Nephron progenitor cell (in vitro differentiated cells): ENCODE results near the gene GADD45G.

Source experiments
- DNase-seq: peaks from one replicate; pipeline ENCODE4 v3.0.0; 2021
- H3K27ac Mint-ChIP-seq: 2 replicates; pipeline ENCODE4 v1.8.0; 2021; ENCODE audit warnings: mild to moderate bottlenecking, moderate library complexity, mixed read lengths
- H3K27me3 Mint-ChIP-seq: 2 replicates; pipeline ENCODE4 v1.8.0; 2021; ENCODE audit warnings: mild to moderate bottlenecking, low read depth, mixed read lengths; ENCODE audit not compliant: poor library complexity
- H3K36me3 Mint-ChIP-seq: 2 replicates; pipeline ENCODE4 v1.8.0; 2021; ENCODE audit warnings: low read depth, mixed read lengths
- H3K4me1 Mint-ChIP-seq: 2 replicates; pipeline ENCODE4 v1.8.0; 2021; ENCODE audit warnings: mixed read lengths
- H3K4me3 Mint-ChIP-seq: 2 replicates; pipeline ENCODE4 v1.8.0; 2021; ENCODE audit warnings: mild to moderate bottlenecking, moderate library complexity, mixed read lengths
- H3K9me3 Mint-ChIP-seq: 2 replicates; pipeline ENCODE4 v1.8.0; 2021; ENCODE audit warnings: mild to moderate bottlenecking, moderate library complexity, mixed read lengths
- TF ChIP-seq, protein P1 (sequence below): fragments of 200-600 bp; sonication (generic); IDR thresholded peaks from 2 replicates; pipeline ENCODE4 v1.5.0; 2021; ENCODE audit warnings: antibody characterized with exemption

GADD45G gene

GRCh38 chr9:89629081-89629976, 24.5 kb downstream of the GADD45G start:
- no peaks in the 10 kb centered on the region for H3K9me3 Mint-ChIP-seq
- H3K27ac Mint-ChIP-seq: no peak overlapping the region
- no peaks in the 10 kb centered on the region for H3K36me3 Mint-ChIP-seq
- H3K4me3 Mint-ChIP-seq: no peak overlapping the region
- TF ChIP-seq, protein P1, sequence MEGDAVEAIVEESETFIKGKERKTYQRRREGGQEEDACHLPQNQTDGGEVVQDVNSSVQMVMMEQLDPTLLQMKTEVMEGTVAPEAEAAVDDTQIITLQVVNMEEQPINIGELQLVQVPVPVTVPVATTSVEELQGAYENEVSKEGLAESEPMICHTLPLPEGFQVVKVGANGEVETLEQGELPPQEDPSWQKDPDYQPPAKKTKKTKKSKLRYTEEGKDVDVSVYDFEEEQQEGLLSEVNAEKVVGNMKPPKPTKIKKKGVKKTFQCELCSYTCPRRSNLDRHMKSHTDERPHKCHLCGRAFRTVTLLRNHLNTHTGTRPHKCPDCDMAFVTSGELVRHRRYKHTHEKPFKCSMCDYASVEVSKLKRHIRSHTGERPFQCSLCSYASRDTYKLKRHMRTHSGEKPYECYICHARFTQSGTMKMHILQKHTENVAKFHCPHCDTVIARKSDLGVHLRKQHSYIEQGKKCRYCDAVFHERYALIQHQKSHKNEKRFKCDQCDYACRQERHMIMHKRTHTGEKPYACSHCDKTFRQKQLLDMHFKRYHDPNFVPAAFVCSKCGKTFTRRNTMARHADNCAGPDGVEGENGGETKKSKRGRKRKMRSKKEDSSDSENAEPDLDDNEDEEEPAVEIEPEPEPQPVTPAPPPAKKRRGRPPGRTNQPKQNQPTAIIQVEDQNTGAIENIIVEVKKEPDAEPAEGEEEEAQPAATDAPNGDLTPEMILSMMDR: no peak
- H3K27me3 Mint-ChIP-seq: peaks cover 14% of the 10 kb centered on the region
- DNase-seq: no peak
- H3K4me1 Mint-ChIP-seq: peaks cover 27% of the 10 kb centered on the region

GRCh38 chr9:89630508-89630907, 25.7 kb downstream of the GADD45G start:
- TF ChIP-seq, protein P1: no peak
- H3K36me3 Mint-ChIP-seq: no peaks in the 10 kb centered on the region
- no peak overlapping the region for H3K27ac Mint-ChIP-seq
- H3K27me3 Mint-ChIP-seq: peaks cover 14% of the 10 kb centered on the region
- no peak for DNase-seq
- H3K4me3 Mint-ChIP-seq: no peak overlapping the region
- H3K4me1 Mint-ChIP-seq: peaks cover 18% of the 10 kb centered on the region
- H3K9me3 Mint-ChIP-seq: no peaks in the 10 kb centered on the region

DNA sequence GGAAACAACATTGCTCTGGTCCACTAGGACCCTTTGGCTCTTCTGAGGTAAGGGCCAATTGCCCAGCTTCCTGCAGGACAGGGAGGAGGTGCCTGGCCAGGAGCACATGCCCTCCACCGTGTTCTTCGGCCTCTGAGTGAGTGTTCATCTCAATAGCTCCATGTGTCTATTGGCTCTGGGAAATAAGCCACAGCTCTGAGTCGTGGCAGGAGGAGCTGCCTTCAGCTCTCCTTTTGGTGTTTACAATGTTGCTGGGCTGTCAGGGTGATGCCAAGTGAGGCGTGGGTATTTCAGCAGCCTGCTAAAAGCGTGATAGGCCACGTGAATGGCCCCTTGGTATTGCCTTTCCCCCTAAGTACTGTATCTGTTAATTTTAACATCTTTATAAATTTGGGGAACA, 26.6 kb downstream of the GADD45G start:
- peaks cover 14% of the 10 kb centered on the region for H3K27me3 Mint-ChIP-seq
- TF ChIP-seq, protein P1: no peak
- H3K9me3 Mint-ChIP-seq: no peaks in the 10 kb centered on the region
- H3K36me3 Mint-ChIP-seq: no peaks in the 10 kb centered on the region
- H3K4me1 Mint-ChIP-seq: peaks cover 9% of the 10 kb centered on the region
- H3K27ac Mint-ChIP-seq: no peak overlapping the region
- DNase-seq: no peak
- no peak overlapping the region for H3K4me3 Mint-ChIP-seq

- no peak overlapping the region for H3K27ac Mint-ChIP-seq
- H3K4me1 Mint-ChIP-seq: peaks cover under 1% of the 10 kb centered on the region
- H3K9me3 Mint-ChIP-seq: no peaks in the 10 kb centered on the region
- DNase-seq: no peak
- H3K36me3 Mint-ChIP-seq: no peaks in the 10 kb centered on the region
- H3K27me3 Mint-ChIP-seq: peaks cover 18% of the 10 kb centered on the region
- no peak overlapping the region for H3K4me3 Mint-ChIP-seq
- TF ChIP-seq, protein P1: no peak
Observed at GRCh38 chr9:89632192-89632733, 27.5 kb downstream of the GADD45G start.

GRCh38 chr9:89632736-89633135, 27.9 kb downstream of the GADD45G start:
- Mint-ChIP-seq H3K27me3 (peaks cover 19% of the 10 kb centered on the region), H3K27ac (no peak overlapping the region), H3K4me3 (no peak overlapping the region), H3K9me3 (no peaks in the 10 kb centered on the region), H3K36me3 (no peaks in the 10 kb centered on the region), H3K4me1 (no peaks in the 10 kb centered on the region)
- DNase-seq: no peak
- TF ChIP-seq, protein P1: no peak
